Astrocyte (in vitro differentiated cells and primary cell): Measurements from ENCODE around the gene SNRPN. TPM values are rescaled to one million over a fixed set of nuclear protein-coding genes. Genes with fewer than 3 reads are reported as not detected.

Experiments used
- DNase-seq: peaks from one replicate; pipeline ENCODE4 v3.0.0-alpha.2; 2010; ENCODE audit warnings: low read depth
- FAIRE-seq: peaks from 2 replicates; lab custom pipeline; 2011; peaks lifted over from hg19 to GRCh38; lab: Jason Lieb, UNC
- H2AFZ ChIP-seq: 2 replicates; pipeline ENCODE4 v1.6.0; 2012; ENCODE audit warnings: low read depth, low read length, inconsistent platforms
- H3K27ac ChIP-seq: 2 replicates; pipeline ENCODE4 v1.5.1; 2011; ENCODE audit warnings: low read depth, low read length, inconsistent platforms
- H3K27me3 ChIP-seq: 2 replicates; pipeline ENCODE4 v1.6.0; 2011; ENCODE audit warnings: low read length, inconsistent platforms; ENCODE audit not compliant: insufficient read depth
- H3K36me3 ChIP-seq: 2 replicates; pipeline ENCODE4 v1.5.1; 2011; ENCODE audit warnings: low read length, inconsistent platforms; ENCODE audit not compliant: insufficient read depth
- H3K4me1 ChIP-seq: 2 replicates; pipeline ENCODE4 v1.5.1; 2011; ENCODE audit warnings: low read length, inconsistent platforms; ENCODE audit not compliant: insufficient read depth
- H3K4me2 ChIP-seq: 2 replicates; pipeline ENCODE4 v1.6.0; 2012; ENCODE audit warnings: low read length, inconsistent platforms
- H3K4me3 ChIP-seq: 2 replicates; pipeline ENCODE4 v1.5.1; 2011; ENCODE audit warnings: low read depth, mild to moderate bottlenecking, low read length, inconsistent platforms; ENCODE audit not compliant: insufficient read depth
- H3K79me2 ChIP-seq: 2 replicates; pipeline ENCODE4 v1.6.0; 2012; ENCODE audit warnings: mild to moderate bottlenecking, low read length, inconsistent platforms; ENCODE audit not compliant: insufficient read depth
- H3K9ac ChIP-seq: 2 replicates; pipeline ENCODE4 v1.6.0; 2012; ENCODE audit warnings: mild to moderate bottlenecking, low read length, inconsistent platforms
- H3K9me3 ChIP-seq: 2 replicates; pipeline ENCODE4 v1.5.1; 2012; ENCODE audit warnings: low read depth, mild to moderate bottlenecking, low read length, inconsistent platforms; ENCODE audit not compliant: insufficient read depth
- H4K20me1 ChIP-seq: 2 replicates; pipeline ENCODE4 v1.6.0; 2012; ENCODE audit warnings: low read length, inconsistent platforms; ENCODE audit not compliant: insufficient read depth
- H3K27ac Mint-ChIP-seq: one replicate; pipeline ENCODE4 v1.8.0; 2021; ENCODE audit warnings: mild to moderate bottlenecking, mixed read lengths; ENCODE audit not compliant: unreplicated experiment
- H3K27me3 Mint-ChIP-seq: one replicate; pipeline ENCODE4 v1.8.0; 2021; ENCODE audit warnings: low read depth, mixed read lengths; ENCODE audit not compliant: unreplicated experiment
- H3K36me3 Mint-ChIP-seq: one replicate; pipeline ENCODE4 v1.8.0; 2021; ENCODE audit warnings: low read depth, mixed read lengths; ENCODE audit not compliant: unreplicated experiment
- H3K4me1 Mint-ChIP-seq: one replicate; pipeline ENCODE4 v1.8.0; 2021; ENCODE audit warnings: low read depth, mixed read lengths; ENCODE audit not compliant: unreplicated experiment
- H3K4me3 Mint-ChIP-seq: one replicate; pipeline ENCODE4 v1.8.0; 2021; ENCODE audit warnings: mild to moderate bottlenecking, moderate library complexity, mixed read lengths; ENCODE audit not compliant: unreplicated experiment
- H3K9me3 Mint-ChIP-seq: one replicate; pipeline ENCODE4 v1.8.0; 2021; ENCODE audit warnings: mild to moderate bottlenecking, mixed read lengths; ENCODE audit not compliant: unreplicated experiment
- EZH2 ChIP-seq: IDR thresholded peaks from 2 replicates; pipeline ENCODE4 v1.6.1; 2012; ENCODE audit warnings: mild to moderate bottlenecking, low read length, inconsistent platforms; ENCODE audit not compliant: insufficient read depth
- total RNA-seq: library from RNA; stranded (reverse); gene quantifications from 2 replicates; pipeline ENCODE4 v1.2.1, GENCODE V29; 2021
- TF ChIP-seq, protein P1 (sequence below): IDR thresholded peaks from 2 replicates; pipeline ENCODE4 v1.5.1; 2011; ENCODE audit warnings: low read depth, mild to moderate bottlenecking, inconsistent platforms, low read length, moderate library complexity; ENCODE audit not compliant: insufficient read depth

Gene SNRPN
- total RNA-seq, 1 donor from 2014 or later = 226 TPM

DNA sequence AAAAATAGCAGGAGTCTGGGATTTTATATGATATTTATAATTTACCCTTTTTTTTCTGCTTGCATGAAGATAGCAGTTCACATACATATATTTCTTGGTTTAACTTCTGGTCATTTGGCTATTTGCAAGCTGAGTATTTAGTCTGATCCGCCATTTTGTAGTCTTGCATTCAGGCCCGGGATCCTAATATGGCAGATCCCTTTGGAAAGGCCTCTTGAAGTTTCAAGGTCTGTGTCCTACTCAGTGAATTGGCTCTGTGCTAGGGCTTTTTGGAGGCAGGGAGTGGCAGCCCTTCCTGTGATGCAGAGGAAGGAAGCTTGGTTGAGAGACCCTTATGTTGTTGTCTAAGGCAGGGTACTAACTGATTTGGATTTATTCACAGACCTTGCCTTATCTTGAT lies 2.9 kb downstream of the SNRPN start:
- no peaks in the 10 kb centered on the region for H3K27me3 ChIP-seq
- peaks cover 3% of the 10 kb centered on the region for H3K4me1 Mint-ChIP-seq
- peaks cover 5% of the 10 kb centered on the region for H3K9me3 Mint-ChIP-seq
- H3K27ac ChIP-seq = no peak overlapping the region
- no peak overlapping the region for H3K9ac ChIP-seq
- peaks cover 73% of the 10 kb centered on the region for H3K79me2 ChIP-seq
- no peaks in the 10 kb centered on the region for H3K9me3 ChIP-seq
- H3K4me2 ChIP-seq = no peak overlapping the region
- no peak overlapping the region for H2AFZ ChIP-seq
- peak overlapping the region; percentile 62 for H3K27ac Mint-ChIP-seq
- TF ChIP-seq, protein P1, sequence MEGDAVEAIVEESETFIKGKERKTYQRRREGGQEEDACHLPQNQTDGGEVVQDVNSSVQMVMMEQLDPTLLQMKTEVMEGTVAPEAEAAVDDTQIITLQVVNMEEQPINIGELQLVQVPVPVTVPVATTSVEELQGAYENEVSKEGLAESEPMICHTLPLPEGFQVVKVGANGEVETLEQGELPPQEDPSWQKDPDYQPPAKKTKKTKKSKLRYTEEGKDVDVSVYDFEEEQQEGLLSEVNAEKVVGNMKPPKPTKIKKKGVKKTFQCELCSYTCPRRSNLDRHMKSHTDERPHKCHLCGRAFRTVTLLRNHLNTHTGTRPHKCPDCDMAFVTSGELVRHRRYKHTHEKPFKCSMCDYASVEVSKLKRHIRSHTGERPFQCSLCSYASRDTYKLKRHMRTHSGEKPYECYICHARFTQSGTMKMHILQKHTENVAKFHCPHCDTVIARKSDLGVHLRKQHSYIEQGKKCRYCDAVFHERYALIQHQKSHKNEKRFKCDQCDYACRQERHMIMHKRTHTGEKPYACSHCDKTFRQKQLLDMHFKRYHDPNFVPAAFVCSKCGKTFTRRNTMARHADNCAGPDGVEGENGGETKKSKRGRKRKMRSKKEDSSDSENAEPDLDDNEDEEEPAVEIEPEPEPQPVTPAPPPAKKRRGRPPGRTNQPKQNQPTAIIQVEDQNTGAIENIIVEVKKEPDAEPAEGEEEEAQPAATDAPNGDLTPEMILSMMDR = no peak
- TF ChIP-seq EZH2 = no peak
- FAIRE-seq = no peak
- H4K20me1 ChIP-seq = peaks cover 25% of the 10 kb centered on the region
- H3K27me3 Mint-ChIP-seq = no peaks in the 10 kb centered on the region
- H3K4me3 ChIP-seq = no peak overlapping the region
- no peaks in the 10 kb centered on the region for H3K36me3 Mint-ChIP-seq
- H3K4me3 Mint-ChIP-seq = peak overlapping the region; percentile 91
- H3K4me1 ChIP-seq = no peaks in the 10 kb centered on the region
- no peaks in the 10 kb centered on the region for H3K36me3 ChIP-seq
- no peak for DNase-seq

- no peak for DNase-seq
Measured at GRCh38 chr15:24961967-24962366, 7.2 kb downstream of the SNRPN start.

GRCh38 chr15:24962880-24963279 lies 8.1 kb downstream of the SNRPN start:
- peaks cover 33% of the 10 kb centered on the region for H4K20me1 ChIP-seq
- no peak overlapping the region for H3K4me3 Mint-ChIP-seq

More at GRCh38 chr15:24961967-24962366, 7.2 kb downstream of the SNRPN start:
- H3K27me3 ChIP-seq = no peaks in the 10 kb centered on the region
- no peaks in the 10 kb centered on the region for H3K9me3 ChIP-seq
- H3K79me2 ChIP-seq = peaks cover 64% of the 10 kb centered on the region
- TF ChIP-seq EZH2 = no peak
- H3K4me3 Mint-ChIP-seq = no peak overlapping the region
- no peaks in the 10 kb centered on the region for H3K9me3 Mint-ChIP-seq
- H3K27me3 Mint-ChIP-seq = no peaks in the 10 kb centered on the region
- H3K27ac ChIP-seq = no peak overlapping the region
- H3K9ac ChIP-seq = no peak overlapping the region
- H3K4me1 Mint-ChIP-seq = peaks cover 3% of the 10 kb centered on the region
- FAIRE-seq = no peak
- H4K20me1 ChIP-seq = peaks cover 36% of the 10 kb centered on the region
- no peak overlapping the region for H3K27ac Mint-ChIP-seq
- no peak overlapping the region for H3K4me2 ChIP-seq
- H2AFZ ChIP-seq = no peak overlapping the region
- H3K36me3 ChIP-seq = peaks cover 15% of the 10 kb centered on the region
- H3K36me3 Mint-ChIP-seq = peaks cover 1% of the 10 kb centered on the region
- H3K4me1 ChIP-seq = no peaks in the 10 kb centered on the region
- H3K4me3 ChIP-seq = no peak overlapping the region

More at GRCh38 chr15:24962880-24963279, 8.1 kb downstream of the SNRPN start:
- H2AFZ ChIP-seq = no peak overlapping the region
- peaks cover 15% of the 10 kb centered on the region for H3K36me3 ChIP-seq
- TF ChIP-seq EZH2 = no peak
- TF ChIP-seq, protein P1 = no peak
- Mint-ChIP-seq H3K27ac (no peak overlapping the region), H3K36me3 (peaks cover 1% of the 10 kb centered on the region), H3K9me3 (no peaks in the 10 kb centered on the region), H3K4me1 (peaks cover 3% of the 10 kb centered on the region), H3K27me3 (no peaks in the 10 kb centered on the region)
- H3K27ac ChIP-seq = no peak overlapping the region
- FAIRE-seq (no peak), DNase-seq (no peak)
- H3K4me2 ChIP-seq = no peak overlapping the region
- no peaks in the 10 kb centered on the region for H3K27me3 ChIP-seq
- H3K9me3 ChIP-seq = no peaks in the 10 kb centered on the region
- no peak overlapping the region for H3K9ac ChIP-seq
- peaks cover 56% of the 10 kb centered on the region for H3K79me2 ChIP-seq
- no peak overlapping the region for H3K4me3 ChIP-seq
- H3K4me1 ChIP-seq = no peaks in the 10 kb centered on the region
